ENCODE data around the gene PLEKHO2. TPM values are rescaled to one million over a fixed set of nuclear protein-coding genes. Genes with fewer than 3 reads are reported as not detected.
A peak's percentile ranks its signal among the peaks of the same experiment; 100 is the strongest.

PLEKHO2 gene
- total and polyA plus RNA-seq, 2 of the 8 experiments (the other 6 are each of a cell fraction or from before 2014, with no cell fraction given), result 16.9 to 20.1 TPM

DNA sequence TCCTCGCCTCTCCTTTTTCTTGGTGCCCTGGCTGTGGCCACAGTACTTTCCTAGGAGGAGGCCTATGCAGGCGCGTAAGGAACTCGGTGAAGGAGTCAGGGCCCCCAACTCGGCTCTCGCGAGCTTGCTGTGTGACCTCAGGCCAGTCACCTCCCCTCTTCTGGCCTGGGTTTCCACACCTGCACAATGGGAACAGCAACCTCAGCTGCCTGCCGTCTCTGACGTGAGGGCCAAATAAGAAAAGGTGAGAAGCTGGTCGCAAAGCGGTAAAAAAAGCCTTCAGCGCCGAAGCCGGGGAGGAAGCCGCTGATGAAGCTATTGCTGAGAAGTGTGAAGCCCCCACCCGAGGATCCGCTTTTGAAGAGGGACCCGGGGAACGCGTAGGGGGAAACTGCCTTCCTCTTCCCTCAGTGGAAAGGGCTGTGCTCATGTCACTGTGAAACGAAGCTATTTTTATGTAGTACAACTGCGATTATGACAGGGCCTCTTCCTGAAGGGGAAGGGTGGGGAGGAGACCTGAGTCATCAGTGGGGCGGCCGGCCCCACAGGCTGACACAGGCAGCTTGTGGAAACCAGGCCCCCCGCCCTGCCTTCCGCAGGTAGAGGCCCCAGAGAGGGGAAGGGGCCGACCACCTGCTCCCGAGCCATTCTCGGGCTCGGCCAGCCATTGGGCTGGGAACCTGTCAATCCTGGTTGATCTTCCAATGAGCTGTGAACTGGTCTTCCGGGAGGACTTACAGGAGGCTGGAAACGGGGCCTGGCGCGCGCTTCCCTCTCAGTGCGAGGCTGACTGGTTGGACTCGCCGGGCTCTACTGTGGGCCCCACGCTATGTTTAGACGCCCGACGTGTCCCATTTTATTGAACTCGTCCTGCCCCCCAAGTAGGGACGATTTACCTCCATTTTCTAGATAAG is 52.0 kb downstream of the PLEKHO2 start:
- Histone ChIP-seq H3K27me3 (replicated peaks in 1 of 4; ENCODE audit: control insufficient read depth in 3 of 4, extremely low read depth in 1 of 4, insufficient read depth in 3 of 4, low read length in 3 of 4) (no peaks in the 10 kb centered on the region), H2BK15ac (ENCODE audit: low read length) (peak overlapping the region; percentile 95), H2BK5ac (ENCODE audit: low read depth, low read length) (peak overlapping the region; percentile 88), H3K23ac (ENCODE audit: insufficient read length) (no peak overlapping the region), H2AK5ac (ENCODE audit: low read depth, low read length) (0 out of 2 replicates have a peak overlapping the region, but pooled peaks have one; percentile 32), H4K20me1 (replicated peaks in 1 of 2; ENCODE audit: control insufficient read depth in 1 of 2, insufficient read depth in 2 of 2, low read length in 2 of 2) (no peaks in the 10 kb centered on the region), H3K4me3 (ENCODE audit: extremely low read depth in 1 of 4, insufficient read depth in 2 of 4, low read depth in 3 of 4, low read length in 4 of 4) (peak overlapping the region; percentile 21 to 62 (median 37); a peak in 6 of 8 replicates), H3K27ac (ENCODE audit: low read depth, low read length) (no peak overlapping the region; the same call in 1 of the 2 replicates), H3K79me2 (ENCODE audit: control insufficient read depth in 1 of 2, insufficient read depth in 2 of 2, low read length in 2 of 2) (no peaks in the 10 kb centered on the region), H3K9me3 (ENCODE audit: insufficient read depth in 2 of 2, low read depth in 1 of 2, low read length in 1 of 2) (no peaks in the 10 kb centered on the region), H3K79me1 (ENCODE audit: low read depth, low read length) (no peaks in the 10 kb centered on the region), H3K18ac (ENCODE audit: extremely low read depth, low read length) (peak overlapping the region; percentile 85), H3K4me2 (ENCODE audit: insufficient read depth in 1 of 2, low read depth in 2 of 2, low read length in 2 of 2) (peak overlapping the region; percentile 81 to 83), H4K8ac (ENCODE audit: extremely low read depth, insufficient read depth, low read length) (peak overlapping the region; percentile 7), H3K9ac (replicated peaks in 1 of 4; ENCODE audit: extremely low read depth in 1 of 4, low read depth in 3 of 4, low read length in 3 of 4) (0 out of 7 replicates have a peak overlapping the region, but pooled peaks of 2 of the 4 experiments have one; percentile 13 to 37), H3K23me2 (ENCODE audit: low read depth, low read length) (peaks cover 10% of the 10 kb centered on the region; the same call in 1 of the 2 replicates), H3K14ac (ENCODE audit: insufficient read length) (no peak overlapping the region), H2BK120ac (replicated peaks; ENCODE audit: low read depth, low read length) (peak overlapping the region; percentile 16), H3K36me3 (ENCODE audit: control insufficient read depth in 2 of 4, insufficient read depth in 4 of 4, low read length in 3 of 4) (no peaks in the 10 kb centered on the region), H3K56ac (replicated peaks; ENCODE audit: insufficient read length, low read depth, low read length) (peak overlapping the region; percentile 81), H4K5ac (ENCODE audit: insufficient read length, low read depth, low read length) (peak overlapping the region; percentile 91), H2BK12ac (ENCODE audit: low read depth, low read length) (peak overlapping the region; percentile 93; the same call in 1 of the 2 replicates), H3K4ac (replicated peaks; ENCODE audit: insufficient read length, low read depth, low read length) (peak overlapping the region; percentile 40), H2AFZ (ENCODE audit: low read length) (peak overlapping the region; percentile 52; the same call in 1 of the 2 replicates), H2BK20ac (ENCODE audit: low read length) (no peak overlapping the region), H4K91ac (replicated peaks; ENCODE audit: insufficient read length, low read length) (peak overlapping the region; percentile 69), H3K4me1 (replicated peaks in 1 of 4; ENCODE audit: control insufficient read depth in 3 of 4, insufficient read depth in 4 of 4, low read length in 3 of 4) (peaks cover 7 to 26% (median 14%) of the 10 kb centered on the region in 4 experiments; a peak in 6 of 7 replicates)
- FAIRE-seq, result no peak
- peak; percentile 96 for DNase-seq (ENCODE audit: low read depth in 1 of 2, low spot score in 2 of 2)
- WGBS, 2 experiments (ENCODE audit: extremely low coverage in 1 of 2, insufficient coverage in 1 of 2, insufficient read length in 1 of 2, insufficient replicate concordance in 2 of 2, low coverage in 1 of 2, low lambda C conversion rate in 2 of 2, missing lambda C conversion rate in 1 of 2), result 27% methylated on average over 44 of the region's 44 CpGs; no CpG with 5 or more reads in 1 of the 2 experiments
- ChIA-PET POLR2A (ENCODE audit: partially characterized antibody) (interaction anchor here (0.5 to 2.9 kb wide), 22 partner anchors 8 to 411 kb away, joined by 3 to 16 read pairs (median 6); partner anchors contain the start of genes ANKDD1A, PIF1 and RNU5B-1), CTCF (ENCODE audit: partially characterized antibody) (interaction anchor here (1.0 to 2.8 kb wide), 12 partner anchors 10 to 189 kb away, joined by 3 to 12 read pairs (median 6); no protein-coding TSS in a partner anchor)
- TF ChIP-seq, protein P1, sequence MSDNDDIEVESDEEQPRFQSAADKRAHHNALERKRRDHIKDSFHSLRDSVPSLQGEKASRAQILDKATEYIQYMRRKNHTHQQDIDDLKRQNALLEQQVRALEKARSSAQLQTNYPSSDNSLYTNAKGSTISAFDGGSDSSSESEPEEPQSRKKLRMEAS (IDR thresholded peaks at IDR 0.05), result peak; percentile 85
- TF ChIP-seq ASH2L (IDR thresholded peaks at IDR 0.05; ENCODE audit: low read length), result peak; percentile 47
- no peak for TF ChIP-seq BCL11A (IDR thresholded peaks at IDR 0.05; ENCODE audit: low read depth in 2 of 2, low read length in 2 of 2)
- TF ChIP-seq KDM1A (IDR thresholded peaks at IDR 0.05; ENCODE audit: borderline replicate concordance, low read length), result peak; percentile 79
- TF ChIP-seq CHD2 (IDR thresholded peaks at IDR 0.05; ENCODE audit: low read length), result peak; percentile 87
- TF ChIP-seq MAFK (IDR thresholded peaks at IDR 0.05; ENCODE audit: low read depth, low read length), result no peak
- TF ChIP-seq, protein P2, sequence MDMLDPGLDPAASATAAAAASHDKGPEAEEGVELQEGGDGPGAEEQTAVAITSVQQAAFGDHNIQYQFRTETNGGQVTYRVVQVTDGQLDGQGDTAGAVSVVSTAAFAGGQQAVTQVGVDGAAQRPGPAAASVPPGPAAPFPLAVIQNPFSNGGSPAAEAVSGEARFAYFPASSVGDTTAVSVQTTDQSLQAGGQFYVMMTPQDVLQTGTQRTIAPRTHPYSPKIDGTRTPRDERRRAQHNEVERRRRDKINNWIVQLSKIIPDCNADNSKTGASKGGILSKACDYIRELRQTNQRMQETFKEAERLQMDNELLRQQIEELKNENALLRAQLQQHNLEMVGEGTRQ (IDR thresholded peaks at IDR 0.05; ENCODE audit: low read length), result no peak
- no peak for TF ChIP-seq CBX5 (IDR thresholded peaks at IDR 0.05; ENCODE audit: low read depth, low read length)
- peak; percentile 77 for TF ChIP-seq SP2 (IDR thresholded peaks at IDR 0.05; ENCODE audit: low read length)
- TF ChIP-seq SP1 (IDR thresholded peaks at IDR 0.05; ENCODE audit: low read depth, low read length), result peak; percentile 94

Measured in H1 (cell line).